OCI-LY3 (cell line): ENCODE results near the gene FIBP.

Source experiments
- H2AFZ ChIP-seq: fragments of 200-600, 300-600 bp; shearing (Covaris generic); 2 replicates; pipeline ENCODE4 v1.6.0; 2014; ENCODE audit warnings: antibody characterized with exemption, low read depth, low read length
- H3K27ac ChIP-seq: fragments of 200-600, 300-600 bp; sonication (generic); 2 replicates; pipeline ENCODE4 v1.5.1; 2014; ENCODE audit warnings: mild to moderate bottlenecking, low read length, moderate library complexity, mixed read lengths
- H3K27me3 ChIP-seq: fragments of 200-600, 300-600 bp; sonication (generic); 2 replicates; pipeline ENCODE4 v1.6.1; 2014; ENCODE audit warnings: low read depth, low read length, mixed read lengths
- H3K36me3 ChIP-seq: fragments of 200-600, 300-600 bp; sonication (generic); replicated peaks from 2 replicates; pipeline ENCODE3; 2014; ENCODE audit warnings: low read depth, low read length, mixed read lengths
- H3K4me1 ChIP-seq: fragments of 300-600, 200-600 bp; sonication (generic); 2 replicates; pipeline ENCODE4 v1.6.1; 2014; ENCODE audit warnings: low read length, mixed read lengths
- H3K4me2 ChIP-seq: fragments of 200-600, 300-600 bp; sonication (generic); 2 replicates; pipeline ENCODE4 v1.6.1; 2014; ENCODE audit warnings: low read length, mixed read lengths
- H3K4me3 ChIP-seq: fragments of 300-600, 200-600 bp; sonication (generic); 2 replicates; pipeline ENCODE4 v1.5.1; 2014; ENCODE audit warnings: antibody characterized with exemption, mild to moderate bottlenecking, low read length, moderate library complexity
- H3K79me2 ChIP-seq: fragments of 300-600, 200-600 bp; shearing (Covaris generic); 2 replicates; pipeline ENCODE4 v1.6.1; 2014; ENCODE audit warnings: mild to moderate bottlenecking, low read length, mixed read lengths
- H3K9ac ChIP-seq: fragments of 300-600, 200-600 bp; shearing (Covaris generic); 2 replicates; pipeline ENCODE4 v1.6.0; 2014; ENCODE audit warnings: mild to moderate bottlenecking, low read length, moderate library complexity
- H3K9me3 ChIP-seq: fragments of 200-600, 300-600 bp; shearing (Covaris generic); 2 replicates; pipeline ENCODE4 v1.6.1; 2014; ENCODE audit warnings: low read length, mixed read lengths; ENCODE audit not compliant: insufficient read depth
- H4K20me1 ChIP-seq: fragments of 200-600, 300-600 bp; sonication (generic); 2 replicates; pipeline ENCODE4 v1.6.1; 2016; ENCODE audit warnings: low read length, mixed read lengths; ENCODE audit not compliant: insufficient read depth
- EZH2phosphoT487 ChIP-seq: fragments of 200-600 bp; shearing (Covaris generic); IDR thresholded peaks from 2 replicates; pipeline ENCODE4 v1.6.1; 2018; ENCODE audit warnings: antibody characterized with exemption, mixed run types, low read depth
- TF ChIP-seq, protein P1 (sequence below): fragments of 200-600, 300-600 bp; sonication (generic); IDR thresholded peaks from 2 replicates; pipeline ENCODE4 v1.5.1; 2014; ENCODE audit warnings: antibody characterized with exemption, low read length, low read depth

The FIBP gene

DNA sequence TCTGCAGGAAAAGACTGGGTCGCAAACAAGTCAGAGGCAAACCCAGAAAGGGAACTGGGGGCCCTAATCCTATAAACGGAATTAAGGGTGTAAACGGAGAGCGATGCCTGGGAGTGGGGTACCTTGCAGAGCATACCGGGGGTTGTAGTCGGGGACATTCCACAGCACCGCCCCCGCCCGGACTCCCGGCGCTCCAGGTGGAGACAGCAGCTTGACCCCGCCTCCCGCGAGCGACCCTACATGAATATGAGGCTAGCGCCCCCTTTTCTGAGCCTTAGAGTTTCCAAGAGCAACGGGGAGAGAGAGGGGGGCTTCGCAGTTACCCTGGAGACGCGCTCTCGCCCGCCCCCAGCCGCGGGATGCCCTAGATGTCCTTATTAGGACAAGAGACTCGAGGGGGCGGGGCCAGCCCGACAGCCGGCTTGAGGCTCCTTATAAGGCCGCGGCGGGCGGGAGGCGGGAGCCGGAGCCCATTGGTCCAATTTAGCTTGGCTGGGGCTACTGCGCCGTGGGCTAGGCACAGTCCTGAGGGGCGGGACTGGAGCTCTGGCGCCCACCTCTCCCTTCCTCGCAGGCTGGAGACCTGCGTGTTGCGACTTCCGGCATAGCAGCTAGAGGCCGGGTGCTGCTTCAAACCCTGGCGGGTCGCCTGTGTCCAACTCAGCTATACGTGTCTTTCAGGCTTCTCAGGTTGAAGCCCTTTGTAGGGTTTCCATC, 29.0 kb downstream of the FIBP start:
- peaks cover 32% of the 10 kb centered on the region for H4K20me1 ChIP-seq
- peaks cover 20% of the 10 kb centered on the region for H3K4me1 ChIP-seq
- no peaks in the 10 kb centered on the region for H3K27me3 ChIP-seq
- H3K9me3 ChIP-seq = no peaks in the 10 kb centered on the region
- H3K27ac ChIP-seq = peak overlapping the region; percentile 92
- peaks cover 57% of the 10 kb centered on the region for H3K36me3 ChIP-seq
- H2AFZ ChIP-seq = peak overlapping the region; percentile 52
- peaks cover 58% of the 10 kb centered on the region for H3K79me2 ChIP-seq
- peak overlapping the region; percentile 85 for H3K4me3 ChIP-seq
- H3K9ac ChIP-seq = peak overlapping the region; percentile 97
- H3K4me2 ChIP-seq = peak overlapping the region; percentile 94
- TF ChIP-seq, protein P1, sequence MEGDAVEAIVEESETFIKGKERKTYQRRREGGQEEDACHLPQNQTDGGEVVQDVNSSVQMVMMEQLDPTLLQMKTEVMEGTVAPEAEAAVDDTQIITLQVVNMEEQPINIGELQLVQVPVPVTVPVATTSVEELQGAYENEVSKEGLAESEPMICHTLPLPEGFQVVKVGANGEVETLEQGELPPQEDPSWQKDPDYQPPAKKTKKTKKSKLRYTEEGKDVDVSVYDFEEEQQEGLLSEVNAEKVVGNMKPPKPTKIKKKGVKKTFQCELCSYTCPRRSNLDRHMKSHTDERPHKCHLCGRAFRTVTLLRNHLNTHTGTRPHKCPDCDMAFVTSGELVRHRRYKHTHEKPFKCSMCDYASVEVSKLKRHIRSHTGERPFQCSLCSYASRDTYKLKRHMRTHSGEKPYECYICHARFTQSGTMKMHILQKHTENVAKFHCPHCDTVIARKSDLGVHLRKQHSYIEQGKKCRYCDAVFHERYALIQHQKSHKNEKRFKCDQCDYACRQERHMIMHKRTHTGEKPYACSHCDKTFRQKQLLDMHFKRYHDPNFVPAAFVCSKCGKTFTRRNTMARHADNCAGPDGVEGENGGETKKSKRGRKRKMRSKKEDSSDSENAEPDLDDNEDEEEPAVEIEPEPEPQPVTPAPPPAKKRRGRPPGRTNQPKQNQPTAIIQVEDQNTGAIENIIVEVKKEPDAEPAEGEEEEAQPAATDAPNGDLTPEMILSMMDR = peak; percentile 21; the same call in 1 of the 2 replicates
- TF ChIP-seq EZH2phosphoT487 = no peak

DNA sequence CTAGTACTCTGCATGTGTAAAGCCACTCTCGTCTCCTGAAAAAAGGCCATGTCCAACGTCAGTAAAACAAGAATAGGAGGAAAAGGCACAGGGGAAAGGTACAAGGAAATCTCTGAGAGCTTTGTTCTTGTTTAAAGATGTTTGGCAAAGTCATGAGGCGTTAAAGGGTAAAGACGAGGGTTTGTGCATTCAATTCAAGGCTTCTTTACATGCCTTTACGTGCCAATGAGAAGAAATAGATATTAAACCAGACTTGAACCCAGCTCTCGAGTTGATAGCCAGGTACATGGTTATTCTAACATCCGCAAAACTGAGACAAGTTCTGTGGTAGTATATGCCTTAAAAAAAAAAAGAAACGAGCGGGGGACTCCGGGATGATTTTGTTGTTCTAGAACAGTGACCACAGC, 29.6 kb downstream of the FIBP start:
- H3K27ac ChIP-seq = peak overlapping the region; percentile 92
- H4K20me1 ChIP-seq = peaks cover 38% of the 10 kb centered on the region
- H3K9ac ChIP-seq = peak overlapping the region; percentile 94
- peak overlapping the region; percentile 52 for H2AFZ ChIP-seq
- H3K4me1 ChIP-seq = peaks cover 20% of the 10 kb centered on the region
- TF ChIP-seq EZH2phosphoT487 = no peak
- TF ChIP-seq, protein P1 = no peak
- no peaks in the 10 kb centered on the region for H3K27me3 ChIP-seq
- peak overlapping the region; percentile 85 for H3K4me3 ChIP-seq
- H3K4me2 ChIP-seq = peak overlapping the region; percentile 94
- H3K9me3 ChIP-seq = no peaks in the 10 kb centered on the region
- peaks cover 57% of the 10 kb centered on the region for H3K36me3 ChIP-seq
- peaks cover 64% of the 10 kb centered on the region for H3K79me2 ChIP-seq

DNA sequence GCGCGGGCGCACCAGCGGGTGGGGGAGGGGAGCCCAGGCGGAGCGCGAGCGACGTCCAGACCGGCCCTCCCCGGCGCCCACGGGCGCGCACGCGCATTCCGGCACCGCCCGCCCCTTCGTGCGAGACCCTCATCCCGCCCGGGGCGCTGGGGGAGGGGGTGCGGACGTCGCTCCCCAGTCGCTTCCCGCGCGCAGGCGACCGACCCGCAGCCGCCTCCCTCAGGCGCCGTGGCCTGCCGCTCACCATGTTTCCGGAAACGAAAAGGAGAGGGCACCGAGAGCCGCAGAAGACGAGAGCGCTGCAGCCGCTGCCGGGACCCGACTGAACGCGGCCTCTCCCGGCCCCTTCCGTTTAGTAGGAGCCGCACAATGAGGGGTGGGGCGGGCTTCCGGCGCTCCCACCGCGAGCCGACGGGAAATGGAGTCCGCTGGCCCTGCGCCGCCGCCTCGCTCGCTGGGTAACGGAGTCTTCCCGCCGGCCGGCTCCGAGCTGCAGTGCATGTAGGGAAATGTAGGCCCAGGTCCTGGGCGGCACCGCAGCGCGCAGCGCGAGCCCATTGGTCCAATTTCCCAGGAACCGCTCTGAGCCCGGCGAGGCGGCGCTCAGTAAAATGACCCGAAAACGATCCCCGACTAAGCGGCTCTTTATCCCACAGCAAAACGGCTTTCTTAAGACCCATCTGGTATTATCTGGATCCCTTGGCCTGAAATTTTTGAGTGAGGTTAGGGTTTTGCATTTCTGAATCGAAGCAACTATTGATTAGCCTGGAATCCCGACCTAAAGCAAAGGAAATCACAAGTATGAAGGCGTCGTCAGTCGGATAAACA, 30.2 kb downstream of the FIBP start, which contains the start of gene CFL1:
CFL1 (minus strand) TSS at position 328 of the 828 bp plus-strand sequence; CDS start at position 247, 81 bp downstream.
- peaks cover 57% of the 10 kb centered on the region for H3K36me3 ChIP-seq
- no peaks in the 10 kb centered on the region for H3K9me3 ChIP-seq
- H3K27ac ChIP-seq = peak within 1 kb of the TSS; percentile 92
- H3K27me3 ChIP-seq = no peaks in the 10 kb centered on the region
- peak within 1 kb of the TSS; percentile 85 for H3K4me3 ChIP-seq
- peaks cover 44% of the 10 kb centered on the region for H4K20me1 ChIP-seq
- H2AFZ ChIP-seq = peak within 1 kb of the TSS; percentile 52
- peaks cover 64% of the 10 kb centered on the region for H3K79me2 ChIP-seq
- H3K4me2 ChIP-seq = peak within 1 kb of the TSS; percentile 94
- TF ChIP-seq EZH2phosphoT487 = no peak
- TF ChIP-seq, protein P1 = no peak
- H3K9ac ChIP-seq = peak within 1 kb of the TSS; percentile 97
- peaks cover 20% of the 10 kb centered on the region for H3K4me1 ChIP-seq

DNA sequence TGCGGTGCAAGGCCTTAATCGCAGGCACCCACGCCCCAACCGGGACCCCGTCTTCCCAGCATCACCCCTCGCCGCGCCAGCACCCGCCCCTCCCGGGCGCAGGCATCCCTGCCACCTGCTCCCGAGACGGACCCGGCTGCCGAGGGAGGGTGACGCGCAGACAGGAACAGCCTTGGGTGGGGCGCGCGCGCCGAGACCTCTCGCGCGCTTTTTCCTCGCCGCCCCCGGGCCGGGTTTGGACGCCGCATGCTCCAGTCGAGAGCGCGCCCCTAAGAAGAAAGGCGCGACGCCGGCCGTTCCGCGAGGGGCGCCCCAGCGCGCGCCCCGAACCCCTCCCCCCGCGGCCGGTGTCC, 30.8 kb downstream of the FIBP start:
- TF ChIP-seq EZH2phosphoT487 = no peak
- TF ChIP-seq, protein P1 = no peak
- H3K9ac ChIP-seq = peak overlapping the region; percentile 97
- H3K36me3 ChIP-seq = peaks cover 57% of the 10 kb centered on the region
- no peaks in the 10 kb centered on the region for H3K9me3 ChIP-seq
- peaks cover 44% of the 10 kb centered on the region for H4K20me1 ChIP-seq
- no peak overlapping the region for H2AFZ ChIP-seq
- H3K4me3 ChIP-seq = peak overlapping the region; percentile 85
- H3K4me1 ChIP-seq = peaks cover 20% of the 10 kb centered on the region
- peak overlapping the region; percentile 85 for H3K4me2 ChIP-seq
- H3K27ac ChIP-seq = peak overlapping the region; percentile 87
- H3K79me2 ChIP-seq = peaks cover 63% of the 10 kb centered on the region
- no peaks in the 10 kb centered on the region for H3K27me3 ChIP-seq
